RWPE1 (cell line): ENCODE results near the gene TIAM1.

Experiments used
- CTCF ChIA-PET: fragments of 350-600 bp; sonication (Branson Sonifier 250); formaldehyde crosslinking; extraction: SDS; loops from one replicate; lab custom pipeline; 2021; lab: Yijun Ruan, JAX
- POLR2A ChIA-PET: fragments of 400-600 bp; formaldehyde crosslinking; extraction: SDS; loops from one replicate; lab custom pipeline; 2020; ENCODE audit warnings: antibody characterized with exemption; ENCODE audit not compliant: low non-redundant PET; lab: Yijun Ruan, JAX
- DNase-seq: peaks from one replicate; pipeline ENCODE4 v3.0.0; 2012; ENCODE audit warnings: low spot score
- H3K27ac ChIP-seq: fragments of 450-650 bp; 2 replicates; pipeline ENCODE4 v1.5.1; 2017
- TF ChIP-seq, protein P1 (sequence below): fragments of 450-650 bp; conservative IDR thresholded peaks from 2 replicates; pipeline ENCODE4 v1.5.1; 2017; ENCODE audit warnings: low read depth, mild to moderate bottlenecking

The TIAM1 gene

GRCh38 chr21:31331231-31331630 is 12.8 kb downstream of the TIAM1 start:
- DNase-seq, result no peak
- H3K27ac ChIP-seq, result no peak overlapping the region
- TF ChIP-seq, protein P1, sequence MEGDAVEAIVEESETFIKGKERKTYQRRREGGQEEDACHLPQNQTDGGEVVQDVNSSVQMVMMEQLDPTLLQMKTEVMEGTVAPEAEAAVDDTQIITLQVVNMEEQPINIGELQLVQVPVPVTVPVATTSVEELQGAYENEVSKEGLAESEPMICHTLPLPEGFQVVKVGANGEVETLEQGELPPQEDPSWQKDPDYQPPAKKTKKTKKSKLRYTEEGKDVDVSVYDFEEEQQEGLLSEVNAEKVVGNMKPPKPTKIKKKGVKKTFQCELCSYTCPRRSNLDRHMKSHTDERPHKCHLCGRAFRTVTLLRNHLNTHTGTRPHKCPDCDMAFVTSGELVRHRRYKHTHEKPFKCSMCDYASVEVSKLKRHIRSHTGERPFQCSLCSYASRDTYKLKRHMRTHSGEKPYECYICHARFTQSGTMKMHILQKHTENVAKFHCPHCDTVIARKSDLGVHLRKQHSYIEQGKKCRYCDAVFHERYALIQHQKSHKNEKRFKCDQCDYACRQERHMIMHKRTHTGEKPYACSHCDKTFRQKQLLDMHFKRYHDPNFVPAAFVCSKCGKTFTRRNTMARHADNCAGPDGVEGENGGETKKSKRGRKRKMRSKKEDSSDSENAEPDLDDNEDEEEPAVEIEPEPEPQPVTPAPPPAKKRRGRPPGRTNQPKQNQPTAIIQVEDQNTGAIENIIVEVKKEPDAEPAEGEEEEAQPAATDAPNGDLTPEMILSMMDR, result no peak
- CTCF ChIA-PET, result no interaction called here
- POLR2A ChIA-PET, result no interaction called here

GRCh38 chr21:31330144-31330483 is 13.9 kb downstream of the TIAM1 start:
- POLR2A ChIA-PET, result no interaction called here
- DNase-seq, result no peak

DNA sequence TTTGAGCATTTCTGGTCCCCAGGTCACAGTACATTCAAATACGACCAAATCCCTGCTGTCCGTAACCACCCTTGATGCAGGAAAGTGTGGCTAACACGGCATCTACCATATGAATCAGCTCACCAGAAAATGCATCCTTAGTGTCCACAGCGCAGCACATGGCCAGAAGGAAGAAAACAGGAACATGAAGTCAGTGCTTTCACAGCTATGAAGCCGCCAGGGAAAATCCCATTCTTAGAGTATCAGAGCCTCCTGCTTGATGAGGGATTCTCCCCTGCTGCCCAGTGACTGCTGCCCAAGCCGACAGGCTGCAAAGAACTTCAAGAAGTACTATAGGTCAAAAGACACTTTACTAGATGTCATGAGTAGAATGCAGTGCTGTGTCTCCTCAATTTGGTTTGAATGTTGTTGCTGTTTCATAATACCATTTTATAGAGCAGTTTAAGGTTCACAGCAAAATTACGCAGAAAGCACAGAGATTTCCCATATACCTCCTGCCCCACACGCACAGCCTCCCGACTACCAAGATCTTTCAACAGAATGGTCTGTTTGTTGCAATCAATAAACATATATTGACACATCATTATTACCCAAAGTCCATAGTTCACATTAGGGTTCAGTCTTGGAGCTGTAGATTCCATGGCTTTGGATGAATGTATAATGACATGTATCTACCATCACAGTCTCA is 14.5 kb downstream of the TIAM1 start:
- POLR2A ChIA-PET, result no interaction called here
- H3K27ac ChIP-seq, result no peak overlapping the region
- DNase-seq, result no peak
- TF ChIP-seq, protein P1, result no peak
- CTCF ChIA-PET, result no interaction called here

More at GRCh38 chr21:31330144-31330483, 13.9 kb downstream of the TIAM1 start:
- TF ChIP-seq, protein P1, result no peak
- no peak overlapping the region for H3K27ac ChIP-seq
- CTCF ChIA-PET, result no interaction called here

- no peak overlapping the region for H3K27ac ChIP-seq
- POLR2A ChIA-PET, result no interaction called here
- no peak for DNase-seq
- CTCF ChIA-PET, result interaction anchor here (0.6 kb wide), 1 partner anchor 254 kb away, joined by 3 read pairs; no protein-coding TSS in a partner anchor
- TF ChIP-seq, protein P1, result no peak
Measured at GRCh38 chr21:31326522-31327242, 17.4 kb downstream of the TIAM1 start.

GRCh38 chr21:31318971-31319370 is 25.1 kb downstream of the TIAM1 start:
- POLR2A ChIA-PET, result no interaction called here

GRCh38 chr21:31317688-31318087 is 26.4 kb downstream of the TIAM1 start:
- H3K27ac ChIP-seq, result no peak overlapping the region
- POLR2A ChIA-PET, result no interaction called here
- DNase-seq, result no peak
- CTCF ChIA-PET, result interaction anchor here (0.6 to 0.7 kb wide), 2 partner anchors 185 to 1916 kb away, joined by 3 read pairs; no protein-coding TSS in a partner anchor
- TF ChIP-seq, protein P1, result no peak

More at GRCh38 chr21:31318971-31319370, 25.1 kb downstream of the TIAM1 start:
- CTCF ChIA-PET, result interaction anchor here (0.6 kb wide), 1 partner anchor 243 kb away, joined by 4 read pairs; no protein-coding TSS in a partner anchor
- H3K27ac ChIP-seq, result no peak overlapping the region
- DNase-seq, result no peak
- TF ChIP-seq, protein P1, result no peak
